Measurements from ENCODE around the gene IDS. TPM values are rescaled to one million over a fixed set of nuclear protein-coding genes. Genes with fewer than 3 reads are reported as not detected.
"Not testable (repeated sequence)": the region's sequence is repeated elsewhere in the genome, so short reads cannot be mapped to it uniquely, and the experiment has no call there.

Gene IDS
- polyA plus RNA-seq, 3 donors: 29.4 to 33.0 (median 32.5) TPM

DNA sequence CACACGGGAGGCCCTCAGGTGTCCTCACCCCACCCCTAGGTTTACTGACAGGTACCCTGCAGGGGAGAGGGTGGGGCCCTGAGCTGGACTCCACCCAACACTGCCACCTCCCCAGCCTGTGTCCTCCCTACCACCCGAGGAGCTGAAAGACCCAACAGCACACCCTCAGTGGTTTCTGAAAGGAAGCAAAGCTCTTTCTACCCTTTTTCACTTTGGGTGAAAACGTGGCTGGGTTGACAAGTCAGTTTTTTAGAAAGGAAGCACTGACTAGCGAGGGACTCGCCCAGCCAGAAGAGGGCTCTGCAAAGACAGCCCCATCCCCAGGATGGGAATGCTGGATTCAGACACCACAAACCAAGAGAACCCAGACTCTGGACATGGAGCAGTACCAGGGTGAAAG lies 2.2 kb downstream of the IDS start:
- not testable (repeated sequence) for DNase-seq (ENCODE audit: low read depth in 3 of 3, low spot score in 2 of 3)

DNA sequence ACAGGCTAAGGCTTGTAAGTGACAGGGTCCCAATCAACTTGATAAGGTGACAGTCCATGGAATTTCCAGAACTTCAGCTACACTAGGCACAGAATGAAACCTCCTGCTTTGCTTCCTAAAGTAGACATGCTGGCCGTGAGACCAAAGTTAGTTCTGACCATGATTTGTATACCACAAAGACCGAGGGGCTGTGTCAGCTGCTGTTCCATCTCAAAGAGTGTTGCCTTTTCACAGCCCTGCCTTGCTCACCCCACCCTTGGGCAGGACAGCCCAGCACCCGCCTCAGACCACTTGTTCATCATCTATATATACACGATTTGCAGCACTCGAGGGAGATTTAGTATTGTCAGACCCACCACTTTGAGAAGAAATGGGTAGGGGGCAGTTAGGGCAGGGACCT lies 5.3 kb downstream of the IDS start:
- no peak for DNase-seq (ENCODE audit: low read depth in 3 of 3, low spot score in 2 of 3)

DNA sequence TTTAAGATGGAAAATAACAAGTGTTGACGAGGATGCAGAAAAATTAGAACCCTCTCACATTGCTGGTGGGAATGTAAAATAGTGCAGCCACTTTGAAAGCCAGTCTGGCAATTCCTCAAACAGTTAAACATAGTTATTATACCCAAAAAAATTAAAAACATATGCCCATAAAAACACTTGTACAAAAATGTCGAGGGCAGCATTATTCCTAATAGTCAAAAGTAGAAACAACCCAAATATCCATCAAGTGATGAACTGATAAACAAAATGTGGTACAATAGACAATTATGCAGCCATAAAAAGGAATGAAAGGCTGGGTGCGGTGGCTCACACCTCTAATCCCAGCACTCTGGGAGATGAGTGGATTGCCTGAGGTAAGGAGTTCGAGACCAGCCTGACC lies 6.3 kb downstream of the IDS start:
- no peak for DNase-seq (ENCODE audit: low read depth in 3 of 3, low spot score in 2 of 3)

DNA sequence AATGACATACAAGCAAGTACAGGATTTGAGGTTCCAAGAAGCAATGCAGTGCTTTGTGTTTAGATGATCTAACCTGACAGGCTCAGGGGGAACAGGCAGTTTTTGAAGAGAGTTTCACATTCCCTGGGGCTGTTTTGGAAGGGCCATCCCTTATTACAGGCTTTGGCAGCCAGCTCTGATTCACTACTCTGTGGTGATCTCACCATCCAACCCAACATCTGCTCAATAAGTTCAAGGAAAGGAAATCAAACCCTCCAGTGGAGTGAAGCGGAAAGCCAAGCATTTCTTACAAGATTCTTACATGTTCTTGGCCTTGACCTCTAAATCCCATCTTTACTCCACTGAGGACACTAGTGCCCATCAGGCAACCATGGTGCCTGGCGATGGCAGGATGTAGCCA lies 7.5 kb downstream of the IDS start:
- DNase-seq (ENCODE audit: low read depth in 3 of 3, low spot score in 2 of 3): no peak

DNA sequence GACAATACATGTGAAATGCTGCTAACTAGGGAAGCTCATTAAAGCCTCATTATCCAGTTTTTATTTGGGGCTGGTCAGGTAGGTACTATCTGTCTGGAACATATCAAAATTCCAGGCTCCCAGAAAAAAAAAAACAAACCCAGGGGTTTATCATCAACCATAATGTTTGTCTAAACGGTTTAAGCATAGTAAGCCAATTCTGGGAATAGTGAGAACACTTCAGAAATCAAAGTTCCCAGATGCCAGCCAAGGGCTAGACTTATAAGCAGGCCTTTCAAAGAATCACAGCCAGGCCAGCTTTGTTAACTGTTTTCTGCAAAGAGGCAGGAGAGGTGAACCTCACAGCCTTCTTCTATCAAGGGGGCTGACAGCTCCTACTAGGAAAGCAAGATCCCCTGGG lies 8.1 kb downstream of the IDS start:
- DNase-seq (ENCODE audit: low read depth in 3 of 3, low spot score in 2 of 3): no peak

DNA sequence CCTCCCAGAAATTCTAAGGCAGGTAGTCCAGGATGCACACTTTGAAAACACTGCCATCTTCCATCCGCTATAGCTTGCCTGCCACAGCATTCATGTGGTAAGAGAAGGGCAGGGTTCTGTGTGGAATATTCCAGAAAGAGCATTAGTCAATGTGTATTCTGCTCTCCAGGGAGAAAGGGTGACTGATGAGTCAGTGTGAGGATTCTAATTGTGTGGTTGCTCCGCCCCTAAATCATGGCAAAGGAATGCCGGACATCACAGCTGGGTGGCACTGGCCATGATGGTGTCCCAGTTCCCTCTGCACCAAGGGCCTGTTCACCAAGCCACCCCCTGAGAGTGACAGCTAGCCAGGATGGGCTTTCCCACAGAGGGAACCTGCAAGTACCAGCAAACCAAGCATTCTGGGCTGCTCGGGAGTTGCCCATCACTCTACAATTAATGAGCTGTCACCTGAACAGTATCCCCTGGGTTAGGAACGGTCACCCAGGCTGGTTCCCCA lies 9.5 kb downstream of the IDS start:
- DNase-seq (ENCODE audit: low read depth in 3 of 3, low spot score in 2 of 3): no peak

DNA sequence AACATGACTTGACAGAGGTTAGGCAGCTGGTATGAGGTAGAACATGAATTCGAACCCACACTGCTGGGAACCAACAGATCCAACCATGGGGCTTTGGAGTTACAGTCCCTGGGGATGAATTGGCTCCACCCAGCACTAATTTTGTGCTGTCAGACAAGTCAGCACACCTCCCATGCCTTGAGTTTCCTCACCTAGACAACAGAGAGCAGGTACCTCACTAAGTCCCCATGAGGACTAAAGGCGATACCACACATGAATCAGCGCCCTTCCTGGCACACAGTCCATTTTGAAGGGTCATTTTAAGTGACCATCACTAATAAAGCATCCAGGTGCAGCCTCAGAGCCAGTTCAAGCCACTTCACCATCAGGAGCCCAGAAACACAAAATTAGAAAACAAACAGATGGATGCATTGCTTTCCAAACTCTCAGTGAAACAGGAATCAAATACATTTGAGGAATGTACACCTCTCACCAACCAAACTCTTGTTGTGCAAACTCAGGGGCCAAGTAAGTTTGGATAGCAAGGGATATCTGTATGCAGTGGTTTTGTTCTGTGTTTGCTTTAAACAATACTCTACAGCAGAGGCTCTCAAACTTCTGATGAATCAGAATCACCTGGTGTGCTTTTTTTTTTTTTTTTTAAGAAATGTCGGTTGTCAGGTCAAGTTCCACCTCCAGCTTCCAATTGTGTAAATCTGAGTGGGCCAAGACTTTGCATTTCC lies 10.1 kb downstream of the IDS start:
- DNase-seq (ENCODE audit: low read depth in 3 of 3, low spot score in 2 of 3): no peak

DNA sequence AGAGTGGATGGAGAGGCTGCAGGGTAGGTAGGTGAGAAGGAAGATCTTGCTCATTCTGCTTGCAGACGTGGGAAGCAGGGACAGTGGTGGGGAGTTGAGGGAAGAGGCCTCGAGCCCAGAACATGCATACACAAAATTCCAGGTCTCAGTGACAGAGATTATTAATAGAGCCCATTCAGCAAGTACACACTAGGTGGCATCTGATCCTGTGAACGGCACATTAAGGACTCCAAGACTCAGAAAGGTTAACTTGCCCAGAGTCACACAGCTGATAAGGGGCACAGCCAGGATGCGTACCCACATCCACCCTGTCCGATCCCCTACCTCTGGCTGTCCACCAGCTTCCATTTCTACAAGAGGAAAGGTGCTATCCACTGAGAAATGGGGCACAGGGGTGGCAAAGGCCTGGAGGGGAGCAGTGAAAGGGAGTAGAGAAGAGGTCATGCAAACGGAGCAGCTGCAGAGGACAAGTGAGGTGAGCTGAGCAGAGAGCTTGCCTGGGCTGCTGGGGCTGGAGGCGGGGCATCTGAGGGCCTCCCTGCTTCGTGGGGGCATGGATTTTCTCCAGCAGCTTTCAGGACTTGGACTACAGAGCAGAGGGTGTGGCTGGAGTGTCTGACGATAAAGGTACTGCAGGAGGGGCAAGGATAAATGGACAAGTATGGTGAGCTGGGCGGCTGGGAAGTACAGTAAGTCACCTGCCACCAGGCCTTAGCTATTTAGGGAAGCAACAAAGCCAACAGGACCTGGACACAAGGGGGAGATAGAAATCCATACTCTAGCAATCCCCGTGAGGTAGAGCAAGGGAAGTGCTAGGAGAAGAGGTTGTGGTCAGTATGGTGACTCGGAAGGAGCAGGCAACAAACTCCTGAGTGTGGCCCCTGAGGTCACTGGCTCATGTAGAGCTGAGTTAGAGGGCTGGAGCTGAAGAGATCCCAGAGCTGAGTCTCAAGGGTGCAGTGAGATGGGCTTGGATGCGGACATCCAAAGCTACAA lies 11.2 kb downstream of the IDS start:
- no peak for DNase-seq (ENCODE audit: low read depth in 3 of 3, low spot score in 2 of 3)

DNA sequence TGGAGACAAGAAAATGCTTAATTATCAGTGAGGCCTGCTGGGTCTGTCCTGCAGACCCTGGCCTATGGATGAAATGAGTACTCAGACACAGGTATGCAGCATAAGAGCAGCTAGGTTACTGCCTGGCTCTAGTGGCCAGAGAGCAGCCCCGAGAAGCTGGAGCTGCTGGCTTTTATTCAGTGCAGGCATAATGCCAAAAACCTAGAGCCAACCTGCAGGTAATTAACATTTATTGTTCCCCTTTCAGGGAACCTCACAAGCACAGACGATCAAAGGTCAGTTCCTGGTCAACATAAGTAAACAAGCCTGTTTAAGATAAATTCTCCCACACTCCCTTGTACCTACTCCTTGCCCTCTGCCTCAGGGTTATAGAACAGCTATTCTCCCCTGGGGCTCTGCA lies 13.3 kb downstream of the IDS start:
- no peak for DNase-seq (ENCODE audit: low read depth in 3 of 3, low spot score in 2 of 3)

DNA sequence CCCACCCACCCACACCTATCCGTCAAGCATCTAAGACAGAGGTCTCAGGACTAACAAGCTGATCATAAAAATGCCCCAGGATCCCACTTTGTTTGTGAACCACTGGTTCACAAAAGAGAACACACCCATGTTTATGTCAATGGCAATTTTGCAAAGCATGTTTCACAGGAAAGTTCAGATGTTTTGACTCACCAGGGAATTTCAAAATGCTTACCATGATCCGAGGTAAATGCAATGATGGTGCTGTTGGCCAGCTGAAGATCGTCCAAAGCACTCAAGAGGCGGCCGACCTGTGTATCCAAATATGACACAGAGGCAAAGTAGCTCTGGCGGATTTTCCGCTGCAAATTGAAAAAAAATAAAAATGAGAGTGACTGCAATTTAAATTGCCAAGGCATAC lies 15.0 kb downstream of the IDS start:
- DNase-seq (ENCODE audit: low read depth in 3 of 3, low spot score in 2 of 3): no peak

DNA sequence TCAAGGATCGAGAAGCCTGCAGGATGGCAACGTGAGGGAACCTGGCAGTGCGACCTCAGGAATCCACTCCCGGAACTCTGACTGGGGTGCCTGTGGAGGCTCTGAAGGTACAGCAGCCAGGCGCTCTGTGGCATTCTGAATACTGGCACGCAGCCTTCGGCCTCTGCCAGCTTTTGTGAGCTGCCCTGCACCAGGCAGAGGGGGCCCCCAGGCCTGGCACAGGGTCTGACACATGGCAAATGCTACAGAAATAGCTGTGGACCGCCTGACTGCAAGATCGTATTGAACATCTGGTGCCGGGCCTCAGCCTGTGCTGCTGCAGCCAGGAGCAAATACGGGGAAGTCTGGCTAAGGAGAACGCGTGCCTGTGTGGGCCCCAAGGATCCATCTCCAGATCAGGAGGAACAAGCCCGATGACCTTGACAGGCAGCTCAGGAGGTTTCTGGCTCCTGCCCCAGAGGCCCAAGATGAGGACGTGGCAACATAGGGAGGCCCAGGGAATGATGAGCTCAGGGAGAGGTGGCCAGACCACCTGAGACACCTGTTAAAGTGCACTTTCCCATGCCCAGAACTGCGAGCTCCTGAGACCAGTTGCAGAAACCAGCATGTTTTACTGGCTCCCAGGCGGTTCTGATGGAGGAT lies 16.6 kb downstream of the IDS start:
- DNase-seq (ENCODE audit: low read depth in 3 of 3, low spot score in 2 of 3): not testable (repeated sequence)

DNA sequence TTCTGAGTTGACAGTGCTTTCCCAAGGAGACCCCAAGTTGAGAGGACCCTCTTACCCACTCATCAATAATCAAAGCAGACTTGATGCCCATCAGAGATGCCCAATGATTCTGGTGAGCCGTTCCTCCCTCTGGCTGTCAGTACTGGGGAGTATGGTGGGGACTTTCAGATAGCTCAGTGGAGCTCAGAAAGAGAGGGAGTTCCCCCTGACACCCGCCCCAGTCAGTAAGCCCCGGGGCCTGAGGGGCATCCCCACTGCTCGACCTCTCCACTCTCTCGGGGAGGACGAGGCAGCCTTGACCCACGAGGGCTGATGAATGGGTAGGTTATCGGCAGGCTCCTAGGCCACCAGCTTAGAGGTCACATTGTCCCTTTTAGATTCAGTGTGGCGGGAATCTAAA lies 17.1 kb downstream of the IDS start:
- DNase-seq (ENCODE audit: low read depth in 3 of 3, low spot score in 2 of 3): not testable (repeated sequence)

DNA sequence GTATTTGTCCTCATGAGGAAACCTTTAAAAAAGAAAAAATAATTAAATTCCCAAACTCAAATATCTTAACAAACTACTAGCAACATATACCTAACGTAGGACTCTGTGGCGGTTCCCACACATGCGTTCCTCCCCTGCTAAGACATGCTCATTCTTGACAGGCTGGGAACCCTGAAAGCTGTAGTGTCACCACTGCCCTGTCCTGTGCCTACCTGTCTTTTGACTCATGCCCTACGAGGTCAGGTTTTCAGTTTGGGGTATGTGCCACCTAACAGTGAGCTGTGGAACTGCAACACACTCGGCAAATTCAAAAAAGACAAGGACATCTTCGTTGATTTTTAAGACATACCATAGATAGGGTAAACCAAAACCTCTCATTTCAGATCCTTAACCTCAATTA lies 17.8 kb downstream of the IDS start:
- DNase-seq (ENCODE audit: low read depth in 3 of 3, low spot score in 2 of 3): no peak

DNA sequence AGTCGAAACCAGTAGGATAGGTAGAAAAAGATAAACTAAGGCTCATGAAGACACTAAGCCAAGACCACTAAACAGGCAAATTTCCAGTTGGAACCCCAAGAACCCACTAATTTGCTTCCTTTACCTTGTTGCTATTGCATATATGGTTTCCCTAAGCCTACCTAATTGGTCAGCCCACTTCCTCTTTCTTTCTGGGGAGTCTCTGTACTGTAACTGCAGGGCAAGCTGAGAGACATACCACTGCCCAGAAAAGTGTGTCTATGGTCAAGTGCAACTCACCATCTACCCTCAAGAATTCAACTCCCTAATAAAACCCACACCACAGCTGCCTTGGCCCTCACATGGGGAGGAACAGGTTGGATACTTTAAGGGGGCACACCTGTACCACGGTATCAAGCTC lies 28.6 kb downstream of the IDS start:
- DNase-seq (ENCODE audit: low read depth in 3 of 3, low spot score in 2 of 3): no peak

DNA sequence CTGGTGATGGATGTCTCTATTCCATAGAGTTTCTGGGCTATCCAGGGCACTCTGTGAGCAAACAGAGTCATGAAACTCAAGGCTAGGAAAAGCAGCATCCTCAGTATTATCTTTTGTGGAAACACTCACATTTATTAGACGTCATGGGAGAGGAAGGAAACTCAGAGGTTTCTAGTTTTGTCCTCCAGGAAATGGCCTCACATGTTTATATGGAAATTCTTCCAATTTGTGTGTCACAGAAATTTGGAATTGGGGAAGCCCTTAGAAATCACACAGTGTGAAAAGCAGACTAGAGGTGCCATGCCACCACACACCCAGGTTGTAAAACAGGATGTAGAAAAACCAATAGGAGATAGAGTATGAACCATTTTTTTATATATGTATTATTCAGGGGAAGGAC lies 31.1 kb downstream of the IDS start:
- DNase-seq (ENCODE audit: low read depth in 3 of 3, low spot score in 2 of 3): no peak

DNA sequence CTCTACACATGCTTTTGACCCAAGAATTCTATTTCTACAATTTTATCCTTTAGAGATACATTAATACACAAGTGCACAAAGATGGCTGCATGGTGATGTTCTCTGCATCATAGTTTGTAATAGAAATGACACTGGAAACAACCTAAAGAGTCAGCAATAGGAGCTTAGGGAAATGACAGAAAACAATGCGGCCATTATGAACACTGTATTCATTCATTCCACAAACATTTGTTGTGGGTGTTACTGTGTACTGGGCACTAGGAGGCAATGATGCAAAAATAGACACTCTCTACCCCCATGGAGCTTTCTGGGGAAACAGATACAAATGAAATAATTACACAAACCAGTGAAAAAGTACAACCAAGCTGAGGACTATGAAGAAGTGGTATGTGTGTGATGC lies 32.0 kb downstream of the IDS start:
- no peak for DNase-seq (ENCODE audit: low read depth in 3 of 3, low spot score in 2 of 3)

DNA sequence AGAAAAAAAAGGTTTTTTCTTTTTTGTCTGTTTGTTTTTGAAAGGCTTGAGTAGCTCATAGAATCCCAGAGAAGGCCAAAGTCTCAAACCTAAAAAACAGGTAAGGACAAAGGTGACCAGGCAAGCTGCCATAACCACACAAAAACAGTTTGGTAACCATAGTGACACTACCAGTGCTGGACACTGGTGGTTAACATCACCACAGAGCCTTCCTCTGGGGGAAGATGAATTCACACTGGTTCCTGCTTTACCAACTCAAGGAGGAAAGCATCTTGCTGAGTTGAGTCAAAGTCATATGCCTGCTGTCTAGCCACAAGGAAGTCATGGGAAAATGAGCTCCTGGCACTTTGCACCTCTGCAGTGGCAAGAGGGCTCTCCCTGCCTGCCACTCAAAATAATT lies 32.5 kb downstream of the IDS start:
- no peak for DNase-seq (ENCODE audit: low read depth in 3 of 3, low spot score in 2 of 3)

DNA sequence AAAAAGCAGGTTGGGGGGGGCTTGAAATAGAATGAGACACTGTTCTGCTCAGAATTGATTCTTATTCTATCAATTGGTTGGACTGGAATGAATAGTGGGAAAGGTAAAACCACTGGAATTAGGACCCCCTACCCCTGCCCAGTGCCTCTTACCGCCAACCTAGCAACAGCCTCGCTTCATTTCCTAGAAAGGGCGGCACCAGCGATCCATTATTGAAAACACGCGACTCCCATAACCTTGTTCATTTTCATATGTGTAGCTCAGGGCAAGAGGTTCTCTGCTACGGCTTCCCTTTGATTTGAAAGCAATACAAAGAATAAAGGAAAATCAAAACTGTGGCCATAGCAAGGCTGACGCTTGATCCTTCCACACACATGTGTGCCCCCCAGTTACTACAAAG lies 33.7 kb downstream of the IDS start:
- DNase-seq (ENCODE audit: low read depth in 3 of 3, low spot score in 2 of 3): no peak

DNA sequence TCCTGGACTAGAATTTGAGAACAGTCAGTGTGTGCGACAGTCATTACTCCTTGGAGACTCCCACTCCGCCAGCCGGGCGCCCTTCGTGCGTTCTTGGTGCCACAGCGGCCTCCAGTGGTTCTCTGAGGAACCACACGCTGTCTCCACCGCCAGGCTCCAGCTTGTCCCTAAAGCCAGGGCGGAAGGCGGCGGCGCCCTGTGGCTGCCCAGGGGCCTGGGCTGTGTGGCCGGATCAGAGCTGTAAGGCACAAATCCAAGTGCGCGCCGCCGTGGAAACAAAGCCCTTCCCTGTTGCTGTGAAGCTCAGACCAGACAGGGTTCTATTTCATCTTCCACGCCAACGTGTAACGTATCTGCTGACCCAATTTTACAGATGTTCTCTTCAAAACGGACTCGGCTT lies 34.2 kb downstream of the IDS start:
- peak; percentile 12 to 47 (median 43) for DNase-seq (ENCODE audit: low read depth in 3 of 3, low spot score in 2 of 3)

DNA sequence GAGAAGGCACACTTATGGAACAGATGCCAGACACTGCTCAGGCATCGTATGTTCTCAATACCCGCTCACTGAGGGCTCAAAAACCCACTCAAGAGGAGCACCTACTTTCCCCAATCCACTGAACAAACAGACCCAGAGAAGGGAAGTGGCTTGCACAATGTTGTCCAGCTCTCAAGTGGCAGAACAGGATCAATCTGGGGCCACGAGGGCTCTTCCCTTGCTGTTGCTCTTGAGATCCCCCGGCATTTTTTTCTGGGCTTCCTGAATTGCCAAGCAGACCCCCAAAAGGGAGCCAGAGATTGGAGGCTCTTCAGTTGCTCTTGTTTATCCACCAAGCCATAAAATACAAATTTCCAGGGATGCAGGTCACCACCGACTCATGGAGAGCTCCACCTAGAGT lies 35.7 kb downstream of the IDS start:
- DNase-seq (ENCODE audit: low read depth in 3 of 3, low spot score in 2 of 3): no peak

DNA sequence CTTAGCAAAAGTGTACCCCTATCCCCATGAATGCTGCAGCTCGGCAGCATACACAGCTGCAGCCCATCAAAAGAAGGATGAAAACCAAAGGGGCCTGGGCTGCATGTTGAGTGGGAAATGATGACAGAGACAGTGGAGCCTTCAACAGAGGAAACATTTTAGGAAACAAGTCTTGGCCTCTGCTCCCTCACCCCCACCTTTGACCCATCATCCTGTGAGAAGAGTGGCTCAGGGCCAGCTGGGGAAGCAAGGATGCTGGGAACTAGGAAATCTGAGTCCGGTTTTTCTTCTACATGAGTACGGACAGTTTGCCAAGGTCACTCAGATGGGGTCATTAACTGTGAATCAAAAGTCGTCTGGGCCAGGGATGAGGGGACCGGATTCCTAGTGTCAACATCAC lies 37.2 kb downstream of the IDS start:
- DNase-seq (ENCODE audit: low read depth in 3 of 3, low spot score in 2 of 3): no peak
